ENCODE results near the gene LMF1.

- TF ChIP-seq POLR2A (IDR thresholded peaks at IDR 0.05) (no peak), CTCF (IDR thresholded peaks at IDR 0.05) (no peak)
Measured at GRCh38 chr16:942436-943060, 28.2 kb downstream of the LMF1 start.
